H4 (cell line): Measurements from ENCODE around the gene IRS2. TPM values are rescaled to one million over a fixed set of nuclear protein-coding genes. Genes with fewer than 3 reads are reported as not detected.

Source experiments
- DNase-seq: peaks from one replicate; pipeline ENCODE4 v3.0.0-alpha.2; 2015; ENCODE audit warnings: low spot score
- total RNA-seq: library from RNA; depleted of rRNA; stranded (reverse); fragments of >200 nt; shearing (Covaris generic); gene quantifications from 2 replicates; pipeline ENCODE4 v1.2.3, GENCODE V29; 2014

The IRS2 gene
- total RNA-seq, 1 experiment from 2014 or later: 0.45 TPM

DNA sequence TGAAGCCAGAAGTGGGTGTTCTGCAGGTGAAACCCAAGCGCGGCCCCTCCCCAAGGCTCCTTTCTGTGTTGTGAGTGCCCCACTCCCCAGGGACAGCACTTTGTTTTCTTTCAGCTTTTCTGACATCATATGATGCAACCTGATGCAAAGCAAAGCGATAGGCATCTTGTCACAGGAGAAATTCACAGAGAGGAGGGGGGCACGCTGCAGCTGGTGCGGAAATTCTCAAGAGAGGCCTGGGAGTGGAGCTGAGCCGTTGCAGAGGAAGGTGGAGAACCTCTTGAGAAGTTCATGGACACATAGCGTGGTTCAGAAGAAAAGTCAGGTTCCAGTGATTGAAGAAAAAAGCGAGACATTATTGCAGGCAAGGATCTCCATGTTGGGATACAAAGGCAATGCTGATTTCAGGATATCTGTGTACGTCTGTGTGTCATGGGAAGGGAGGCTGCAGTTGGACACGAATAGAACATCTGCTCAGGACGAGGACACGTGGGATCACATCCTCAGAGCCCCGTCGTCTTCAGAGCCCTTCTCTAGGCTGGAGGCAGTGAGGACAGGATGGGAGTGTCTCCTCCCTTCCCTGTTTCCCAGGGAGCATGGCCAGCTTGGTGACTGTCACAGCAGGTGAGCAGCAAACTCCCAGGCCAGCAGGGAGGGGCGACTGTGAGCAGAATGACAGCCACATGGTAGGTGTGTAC, 79.2 kb downstream of the IRS2 start:
- no peak for DNase-seq

DNA sequence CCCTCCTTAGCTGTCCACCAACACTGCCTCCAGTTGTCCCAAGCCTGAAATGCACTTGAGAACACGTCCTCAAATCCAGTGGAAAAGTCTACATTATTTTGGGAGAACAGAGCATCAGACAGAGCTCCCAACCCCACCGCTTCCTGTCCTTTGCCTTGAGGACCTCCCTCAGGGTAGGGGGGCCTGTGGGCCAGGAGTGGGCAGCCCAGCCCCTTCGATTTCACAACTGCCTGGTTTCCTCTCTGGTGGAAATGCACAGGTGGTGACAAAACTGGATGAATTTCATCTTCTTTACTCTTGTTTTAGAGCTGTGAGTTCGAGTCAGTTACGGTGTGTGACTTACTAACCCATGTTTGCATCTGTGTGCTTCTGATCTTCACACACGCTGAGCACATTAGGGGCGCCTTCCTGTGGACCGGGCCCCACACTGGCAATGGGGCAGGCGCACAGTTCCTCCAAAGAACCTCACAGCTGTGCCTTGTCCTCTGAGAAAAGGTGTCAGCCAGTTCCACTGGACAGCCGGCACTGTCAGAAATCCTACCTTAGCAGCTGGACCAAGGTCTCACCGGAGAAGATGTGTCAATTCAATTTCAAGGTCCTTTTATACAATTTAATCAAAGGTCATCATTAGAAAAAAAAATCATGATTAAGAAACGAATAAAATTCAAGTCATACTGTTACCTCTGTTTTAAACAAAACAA, 80.2 kb downstream of the IRS2 start:
- no peak for DNase-seq

DNA sequence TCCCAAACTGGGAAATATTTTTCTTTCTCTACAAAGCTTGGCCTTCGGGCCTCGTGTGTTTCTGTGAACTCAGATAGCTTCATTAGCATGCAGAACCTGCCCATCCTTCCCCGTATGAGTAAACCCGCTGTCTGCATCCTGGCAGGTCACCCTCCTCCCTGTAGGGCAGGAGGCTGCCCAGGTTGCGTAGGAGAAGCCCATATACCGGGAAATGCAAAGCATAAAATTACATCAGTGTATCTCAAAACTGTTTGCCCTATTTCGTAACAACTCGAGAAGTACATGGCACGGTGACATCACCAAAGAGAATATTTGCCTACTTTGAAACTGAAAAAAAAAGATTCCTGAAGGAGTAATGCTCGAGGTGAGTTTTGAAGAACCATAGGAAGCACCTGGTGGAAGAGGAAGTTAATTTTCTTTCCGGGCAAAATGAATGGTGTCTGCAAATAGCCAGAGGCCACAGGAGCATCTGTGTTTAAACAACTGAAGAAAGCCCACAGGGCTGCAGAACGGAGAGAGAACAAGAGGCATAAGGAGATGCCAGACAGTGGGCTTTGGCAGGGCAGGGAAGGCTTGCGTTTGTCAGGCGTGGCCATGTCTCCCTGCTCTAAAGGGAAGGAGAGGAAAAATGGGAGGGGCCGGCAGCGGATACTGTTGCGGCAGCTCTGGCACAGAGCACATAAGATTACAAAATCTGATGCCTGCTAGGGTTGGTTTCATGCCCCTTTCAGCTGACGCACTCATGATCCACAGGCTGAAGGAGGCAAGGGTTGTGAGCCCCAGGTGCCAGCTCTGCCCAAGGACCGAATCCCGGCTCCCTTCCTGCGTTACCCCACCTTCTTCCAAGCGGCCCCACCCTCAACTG, 81.4 kb downstream of the IRS2 start:
- no peak for DNase-seq

DNA sequence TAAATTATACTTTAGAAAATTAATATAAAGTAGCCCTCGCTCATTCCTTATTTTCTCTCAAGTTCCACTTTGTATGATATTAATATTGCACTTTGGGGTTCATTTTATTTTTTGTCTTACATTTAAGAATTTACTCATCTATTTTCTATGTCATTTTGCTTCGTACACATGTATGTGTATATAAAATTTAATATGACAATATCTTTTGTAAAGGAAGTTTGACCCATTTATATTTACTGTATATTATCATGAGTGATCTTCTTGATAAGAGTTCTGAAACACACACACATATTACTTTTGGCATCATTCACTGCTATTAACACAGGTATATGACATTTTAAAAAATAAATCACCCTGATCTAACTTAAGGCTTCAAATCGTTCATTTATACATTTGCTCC, 83.1 kb downstream of the IRS2 start:
- DNase-seq: no peak
